T-helper 2 cell treated with Interferon-gamma antibody and Interleukin-4, amounts not matched to agents 100 ng/mL and 5 ng/mL, for 36 hours (primary cell): ENCODE measurements around the gene MUC4. TPM values are rescaled to one million over a fixed set of nuclear protein-coding genes. Genes with fewer than 3 reads are reported as not detected.

Source experiments
- intact Hi-C: fragments of 100-400 bp; cut with micrococcal nuclease; formaldehyde crosslinking; loops from one replicate; pipeline ENCODE4 v1.15.1; 2023
- total RNA-seq: library from RNA; stranded (reverse); gene quantifications from 2 replicates; pipeline ENCODE4 v1.2.3, GENCODE V29; 2022

MUC4 gene, protein sequence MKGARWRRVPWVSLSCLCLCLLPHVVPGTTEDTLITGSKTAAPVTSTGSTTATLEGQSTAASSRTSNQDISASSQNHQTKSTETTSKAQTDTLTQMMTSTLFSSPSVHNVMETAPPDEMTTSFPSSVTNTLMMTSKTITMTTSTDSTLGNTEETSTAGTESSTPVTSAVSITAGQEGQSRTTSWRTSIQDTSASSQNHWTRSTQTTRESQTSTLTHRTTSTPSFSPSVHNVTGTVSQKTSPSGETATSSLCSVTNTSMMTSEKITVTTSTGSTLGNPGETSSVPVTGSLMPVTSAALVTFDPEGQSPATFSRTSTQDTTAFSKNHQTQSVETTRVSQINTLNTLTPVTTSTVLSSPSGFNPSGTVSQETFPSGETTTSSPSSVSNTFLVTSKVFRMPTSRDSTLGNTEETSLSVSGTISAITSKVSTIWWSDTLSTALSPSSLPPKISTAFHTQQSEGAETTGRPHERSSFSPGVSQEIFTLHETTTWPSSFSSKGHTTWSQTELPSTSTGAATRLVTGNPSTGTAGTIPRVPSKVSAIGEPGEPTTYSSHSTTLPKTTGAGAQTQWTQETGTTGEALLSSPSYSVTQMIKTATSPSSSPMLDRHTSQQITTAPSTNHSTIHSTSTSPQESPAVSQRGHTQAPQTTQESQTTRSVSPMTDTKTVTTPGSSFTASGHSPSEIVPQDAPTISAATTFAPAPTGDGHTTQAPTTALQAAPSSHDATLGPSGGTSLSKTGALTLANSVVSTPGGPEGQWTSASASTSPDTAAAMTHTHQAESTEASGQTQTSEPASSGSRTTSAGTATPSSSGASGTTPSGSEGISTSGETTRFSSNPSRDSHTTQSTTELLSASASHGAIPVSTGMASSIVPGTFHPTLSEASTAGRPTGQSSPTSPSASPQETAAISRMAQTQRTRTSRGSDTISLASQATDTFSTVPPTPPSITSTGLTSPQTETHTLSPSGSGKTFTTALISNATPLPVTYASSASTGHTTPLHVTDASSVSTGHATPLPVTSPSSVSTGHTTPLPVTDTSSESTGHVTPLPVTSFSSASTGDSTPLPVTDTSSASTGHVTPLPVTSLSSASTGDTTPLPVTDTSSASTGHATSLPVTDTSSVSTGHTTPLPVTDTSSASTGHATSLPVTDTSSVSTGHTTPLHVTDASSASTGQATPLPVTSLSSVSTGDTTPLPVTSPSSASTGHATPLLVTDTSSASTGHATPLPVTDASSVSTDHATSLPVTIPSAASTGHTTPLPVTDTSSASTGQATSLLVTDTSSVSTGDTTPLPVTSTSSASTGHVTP (N-terminal part only)
- total RNA-seq: 0.34 and 0.39 TPM in 2 replicates

DNA sequence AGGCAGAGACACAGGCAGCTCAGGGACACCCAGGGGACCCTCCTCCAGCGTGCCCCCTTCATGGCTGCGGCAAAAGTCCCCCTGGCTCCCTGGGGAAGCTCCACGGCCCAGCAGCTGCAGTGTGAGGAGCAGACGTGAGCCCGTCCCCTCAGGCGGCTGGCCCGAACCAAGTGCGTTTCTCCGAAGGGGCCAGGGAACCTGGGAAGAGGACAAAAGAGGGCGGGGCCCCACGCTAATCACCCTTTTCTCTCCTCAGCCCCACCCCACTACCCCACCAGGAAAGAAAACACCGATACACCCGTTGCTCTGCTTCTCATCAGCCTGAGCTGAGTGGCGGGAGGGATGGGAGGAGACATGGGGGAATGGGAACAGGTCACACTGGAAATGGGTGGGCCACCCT is at the start of gene MUC4:
Gene MUC4 (minus strand): TSS at position 174 of the 400 bp plus-strand sequence. CDS start 112 bp downstream, at position 62.
- intact Hi-C loops: no loop called here

DNA sequence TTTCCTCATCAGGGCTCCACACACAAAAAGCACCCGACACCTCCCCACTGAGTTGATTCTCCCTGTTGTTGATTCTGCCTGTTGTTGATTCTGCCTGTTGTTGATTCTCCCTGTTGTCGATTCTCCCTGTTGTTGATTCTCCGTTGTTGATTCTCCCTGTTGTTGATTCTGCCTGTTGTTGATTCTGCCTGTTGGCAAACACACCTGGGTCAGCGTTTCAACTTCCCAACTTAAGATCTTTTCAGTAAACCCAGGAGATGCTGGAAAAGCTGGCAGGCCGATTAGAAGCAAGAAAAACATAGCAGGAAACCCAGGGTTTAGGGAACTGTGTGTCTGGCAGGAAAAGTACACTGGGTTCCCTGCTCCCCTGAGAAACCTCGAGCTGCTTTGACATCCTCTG is 48.7 kb upstream of the MUC4 start:
- intact Hi-C loops: no loop called here

DNA sequence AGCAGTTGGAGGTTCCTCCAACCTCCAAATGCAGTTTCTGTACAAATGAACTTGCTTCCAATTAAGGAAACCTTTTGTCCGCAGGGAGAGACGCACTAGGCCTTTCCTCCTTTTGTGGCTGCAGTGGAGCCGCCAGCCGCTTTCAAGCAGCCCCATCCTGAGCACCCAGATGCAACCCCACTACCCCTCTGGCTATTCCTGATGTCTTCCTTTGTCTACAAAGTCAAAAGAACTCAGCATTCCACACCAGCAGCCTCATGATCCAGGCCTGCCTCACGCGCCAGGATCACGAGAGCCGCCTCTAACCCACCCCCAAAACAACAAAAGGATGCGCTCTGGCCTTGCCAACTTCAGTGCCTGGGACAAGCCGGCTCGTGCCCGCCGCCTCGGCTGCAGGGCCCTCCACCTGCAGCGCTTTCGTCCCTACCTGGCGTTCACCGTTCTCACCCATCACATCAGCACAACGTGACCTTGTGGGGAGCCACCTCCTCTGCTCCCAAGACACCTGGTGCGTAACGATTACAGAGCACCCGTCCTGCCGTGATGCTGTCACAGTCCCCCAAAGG is 48.2 kb upstream of the MUC4 start:
- intact Hi-C loops: loop anchor here (1.0 to 10.0 kb wide), 4 partner anchors 34 to 205 kb away; no protein-coding TSS in a partner anchor

DNA sequence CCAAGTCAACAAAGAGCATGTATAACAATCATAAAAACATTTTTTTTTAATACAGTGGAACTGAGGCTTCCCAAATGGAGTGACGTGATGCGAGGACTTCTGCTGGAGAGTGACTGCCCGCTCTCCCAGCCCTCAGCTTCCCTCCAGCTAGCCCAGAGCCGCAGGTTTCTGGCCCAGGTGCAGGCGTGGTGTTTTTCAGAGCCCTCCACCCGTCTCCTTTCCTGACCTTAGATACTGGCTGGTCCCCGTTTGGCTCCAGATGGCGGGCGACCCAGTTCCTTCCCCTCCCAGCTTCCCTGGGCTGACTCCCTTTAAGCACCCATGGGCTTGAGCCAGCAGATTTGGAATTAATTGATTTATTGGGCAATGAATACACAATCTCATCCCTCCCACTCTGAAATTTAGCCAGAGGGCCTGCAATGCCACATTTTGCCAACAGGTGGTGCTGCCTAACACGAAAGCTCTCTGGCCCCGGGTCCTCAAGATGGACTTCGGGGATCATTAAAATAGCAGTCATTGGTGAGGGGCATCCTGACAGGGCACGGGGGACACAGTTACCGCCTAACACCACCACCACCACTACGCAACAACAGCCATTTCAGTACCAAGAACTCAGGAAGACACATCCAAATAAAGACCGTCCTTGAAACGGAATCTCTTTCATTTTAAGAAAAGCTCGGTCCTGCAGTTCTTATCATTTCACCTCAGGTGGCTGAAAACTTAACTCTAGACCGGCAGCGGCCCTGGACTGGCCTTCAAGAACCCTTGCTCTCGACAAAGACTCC is 47.5 kb upstream of the MUC4 start:
- intact Hi-C loops: loop anchor here (1.0 to 10.0 kb wide), 4 partner anchors 35 to 204 kb away; no protein-coding TSS in a partner anchor

DNA sequence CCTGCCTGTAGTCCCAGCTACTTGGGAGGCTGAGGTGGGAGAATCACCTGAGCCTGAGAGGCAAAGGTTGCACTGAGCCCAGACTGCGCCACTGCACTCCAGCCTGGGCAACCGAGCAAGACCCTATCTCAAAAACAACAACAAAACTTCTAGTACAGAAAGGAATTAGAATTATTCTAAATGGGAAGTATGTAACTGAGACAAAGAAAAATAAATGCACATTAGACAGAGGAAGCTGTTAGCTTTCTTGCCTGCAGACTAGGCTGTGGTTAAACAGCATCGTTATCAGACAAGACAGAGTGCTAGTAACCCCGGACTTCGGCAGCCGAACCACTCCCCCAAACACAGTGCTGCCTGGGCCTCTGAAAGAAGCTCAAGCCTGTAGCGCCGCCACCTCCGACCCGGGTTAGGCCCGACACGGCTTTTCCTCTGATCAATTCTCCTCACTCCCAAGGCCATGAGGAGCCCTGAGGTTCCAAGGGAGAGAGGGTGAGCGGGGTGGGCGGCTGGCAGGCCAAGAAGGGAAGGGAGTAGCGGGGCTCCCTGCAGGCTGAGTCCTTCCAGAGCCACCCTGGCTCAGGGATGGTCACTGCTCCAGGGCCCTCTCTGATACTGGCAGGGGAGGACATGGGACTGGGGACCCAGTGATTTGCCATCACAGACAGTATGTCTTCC is 44.8 kb upstream of the MUC4 start:
- intact Hi-C loops: loop anchor here (10.0 kb wide), 2 partner anchors 112 to 202 kb away; no protein-coding TSS in a partner anchor

DNA sequence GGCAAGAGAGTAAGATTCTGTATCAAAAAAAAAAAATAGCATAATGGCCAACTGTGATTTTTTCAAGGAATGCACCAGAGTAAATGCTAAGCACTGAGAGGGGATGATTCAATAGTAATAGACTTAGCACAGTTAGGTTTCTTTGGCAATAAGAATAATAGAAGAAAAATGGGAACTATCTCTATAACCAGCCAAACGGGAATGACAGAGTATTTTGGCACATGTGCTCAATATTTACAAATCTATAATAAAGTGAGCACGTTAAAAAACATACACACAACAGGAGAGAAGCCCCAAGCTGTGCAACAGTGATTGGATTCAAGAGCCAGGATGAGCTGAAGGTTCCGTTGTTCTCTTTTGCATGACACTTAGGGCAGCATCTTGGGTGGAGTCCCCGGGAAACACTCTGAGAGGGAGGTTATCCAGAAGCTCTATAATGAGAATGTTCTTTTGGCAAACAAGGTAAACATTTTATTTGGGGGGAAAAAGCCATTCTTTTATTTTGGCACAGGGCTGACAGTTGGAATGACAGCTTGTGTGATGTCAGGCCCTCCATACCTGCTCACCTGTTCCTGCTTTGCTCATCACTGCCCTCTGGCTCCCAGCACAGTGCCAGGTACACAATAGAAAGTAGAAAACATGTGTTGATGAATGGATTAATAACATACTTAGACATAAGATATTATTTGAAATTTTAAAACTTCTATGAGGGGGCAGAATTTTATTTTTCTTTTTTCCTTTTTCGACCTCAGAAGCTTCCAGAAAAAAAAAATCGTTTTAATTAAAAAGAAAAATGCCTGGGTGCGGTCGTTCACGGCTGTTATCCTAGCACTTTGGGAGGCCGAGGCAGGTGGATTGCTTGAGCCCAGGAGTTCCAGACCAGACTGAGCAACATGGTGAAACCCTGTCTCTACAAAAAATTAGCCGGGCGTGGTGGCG is 44.0 kb upstream of the MUC4 start:
- intact Hi-C loops: loop anchor here (10.0 kb wide), 2 partner anchors 111 to 201 kb away; no protein-coding TSS in a partner anchor

DNA sequence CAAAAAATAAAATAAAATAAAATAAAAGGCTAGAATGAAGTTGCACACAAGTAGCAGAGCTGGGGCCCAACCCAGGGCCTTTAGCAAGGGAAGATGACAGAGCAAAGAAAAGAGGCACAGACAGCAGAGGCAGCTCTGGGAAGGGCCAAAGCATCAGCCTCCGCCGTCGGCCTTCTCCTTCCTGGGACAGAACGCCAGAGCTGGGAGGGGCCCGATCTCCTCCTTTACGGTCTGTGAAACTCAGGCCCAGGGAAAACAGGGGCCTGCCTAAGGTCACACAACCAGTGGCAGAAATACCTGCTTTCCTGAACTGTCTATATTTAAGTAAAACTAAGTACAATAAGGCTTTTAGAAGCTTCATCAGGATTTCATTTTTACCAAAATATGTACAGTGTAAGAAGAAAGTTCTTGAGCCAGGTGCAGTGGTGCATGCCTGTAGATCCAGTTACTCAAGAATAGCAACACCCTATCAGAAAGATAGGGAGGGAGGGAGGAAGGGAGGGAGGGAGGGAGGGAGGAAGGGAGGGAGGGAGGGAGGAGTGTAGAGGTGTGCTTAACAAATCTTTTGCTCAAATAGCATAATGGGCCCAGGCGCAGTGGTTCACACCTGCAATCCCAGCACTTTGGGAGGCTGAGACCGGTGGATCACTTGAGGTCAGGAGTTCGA is 43.0 kb upstream of the MUC4 start:
- intact Hi-C loops: loop anchor here (10.0 kb wide), 2 partner anchors 110 to 200 kb away; no protein-coding TSS in a partner anchor

DNA sequence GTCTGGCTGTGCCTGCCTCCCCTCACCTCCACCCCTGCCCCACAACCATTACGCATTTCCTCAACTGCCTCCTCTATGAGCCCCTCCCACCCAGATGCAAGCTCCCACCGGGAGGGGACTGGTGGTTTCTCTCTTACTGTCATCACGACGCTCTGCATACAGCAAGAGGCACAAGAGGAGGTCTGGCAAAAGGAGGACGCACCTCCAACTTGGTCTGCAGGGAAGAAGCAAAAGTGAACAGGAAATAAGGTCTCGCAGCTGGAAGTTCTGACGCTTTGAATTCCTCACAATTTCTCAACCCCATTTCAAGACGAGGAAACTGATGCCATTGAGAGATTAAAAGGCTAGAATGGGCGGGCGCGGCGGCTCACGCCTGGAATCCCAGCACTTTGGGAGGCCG is 42.3 kb upstream of the MUC4 start:
- intact Hi-C loops: loop anchor here (10.0 kb wide), 2 partner anchors 109 to 199 kb away; no protein-coding TSS in a partner anchor

DNA sequence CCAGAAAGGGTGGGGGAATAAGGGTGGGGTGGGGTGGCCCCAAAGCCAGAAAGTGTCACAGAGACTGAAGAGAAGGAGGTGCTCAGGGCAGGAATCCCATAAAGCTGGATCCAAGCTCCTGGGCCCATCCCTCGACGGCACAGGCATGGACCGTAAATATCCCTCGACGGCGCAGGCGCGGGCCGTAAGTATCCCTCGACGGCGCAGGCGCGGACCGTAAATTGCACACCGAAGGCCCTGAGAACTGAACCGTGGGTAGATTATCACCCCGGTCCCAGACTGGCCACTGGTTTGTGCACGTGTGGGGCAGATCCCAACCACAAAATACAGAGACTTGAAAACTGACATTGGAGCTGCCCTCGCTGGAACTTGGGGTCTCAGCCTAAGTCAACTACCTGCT is 41.3 kb upstream of the MUC4 start:
- intact Hi-C loops: loop anchor here (10.0 kb wide), 2 partner anchors 108 to 198 kb away; no protein-coding TSS in a partner anchor

DNA sequence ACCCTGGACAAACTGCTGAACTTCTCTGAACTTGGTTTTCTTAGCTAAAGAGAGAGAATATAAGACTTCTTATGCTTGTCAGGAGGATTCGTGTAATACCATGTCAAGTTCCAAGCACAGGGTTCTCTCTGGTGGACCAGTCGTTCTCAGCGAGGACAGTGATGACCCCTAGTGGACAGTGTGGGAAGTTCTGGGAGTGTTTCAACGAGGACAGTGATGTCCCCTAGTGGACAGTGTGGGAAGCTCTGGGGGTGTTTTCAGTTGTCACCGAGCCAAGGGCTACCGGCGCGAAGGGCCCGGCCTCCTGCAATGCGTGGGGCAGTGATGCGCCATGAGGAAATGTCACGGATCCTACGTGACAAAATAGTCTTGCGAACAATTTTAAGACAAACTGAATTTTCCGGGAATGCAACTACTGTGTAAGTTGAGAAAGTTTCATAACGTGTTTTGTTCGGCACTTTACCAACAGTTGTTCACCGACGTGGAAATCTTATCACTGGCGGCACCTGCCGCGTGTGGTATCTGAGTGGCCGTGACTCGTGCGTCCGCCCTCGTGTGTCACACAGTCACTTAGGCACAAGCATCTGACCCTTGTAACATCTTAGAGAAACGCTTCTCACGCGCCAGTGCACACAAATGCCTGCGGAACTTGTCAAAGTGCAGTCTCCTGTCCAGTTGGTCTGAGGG is 39.3 kb upstream of the MUC4 start:
- intact Hi-C loops: loop anchor here (1.0 to 10.0 kb wide), 5 partner anchors 106 to 580 kb away; partner anchors contain the start of gene XXYLT1

DNA sequence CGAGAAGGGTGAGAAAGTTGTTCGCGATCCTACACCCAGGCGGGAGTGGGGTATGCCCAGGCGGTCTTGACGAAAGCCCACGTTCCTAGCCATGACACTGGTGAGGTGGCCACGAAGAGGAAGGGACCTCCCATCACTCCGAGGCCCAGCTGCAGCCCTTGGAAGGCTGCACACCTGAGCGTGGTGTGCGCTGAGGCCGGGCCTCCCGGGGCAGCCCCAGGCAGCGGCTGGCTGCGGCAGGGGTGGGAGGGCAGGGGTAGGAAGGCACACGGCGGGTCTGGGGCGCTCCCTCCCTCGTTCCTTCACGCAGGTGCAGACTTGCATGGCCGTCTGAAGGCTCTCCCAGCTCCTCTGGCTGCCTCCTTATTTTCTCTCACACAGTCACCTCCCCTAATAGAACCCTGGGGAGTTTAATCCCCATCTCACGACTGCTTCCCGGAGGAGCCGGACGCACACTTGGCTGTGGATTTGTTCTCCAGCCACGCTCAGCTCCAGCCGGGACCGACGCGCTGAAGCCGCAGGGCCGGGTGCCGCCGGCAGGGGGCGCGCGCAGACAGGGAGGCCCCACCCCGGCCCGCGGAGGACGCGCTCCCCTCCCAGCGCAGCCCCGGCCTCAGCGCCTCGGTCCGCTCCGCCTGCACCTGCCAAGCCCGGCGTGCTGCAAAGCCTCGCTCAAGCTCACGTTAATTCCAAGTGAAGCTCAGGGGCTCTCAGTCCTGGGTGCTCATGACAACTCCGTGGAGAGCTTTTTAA is 37.8 kb upstream of the MUC4 start:
- intact Hi-C loops: loop anchor here (2.0 to 10.0 kb wide), 4 partner anchors 105 to 579 kb away; partner anchors contain the start of gene XXYLT1

DNA sequence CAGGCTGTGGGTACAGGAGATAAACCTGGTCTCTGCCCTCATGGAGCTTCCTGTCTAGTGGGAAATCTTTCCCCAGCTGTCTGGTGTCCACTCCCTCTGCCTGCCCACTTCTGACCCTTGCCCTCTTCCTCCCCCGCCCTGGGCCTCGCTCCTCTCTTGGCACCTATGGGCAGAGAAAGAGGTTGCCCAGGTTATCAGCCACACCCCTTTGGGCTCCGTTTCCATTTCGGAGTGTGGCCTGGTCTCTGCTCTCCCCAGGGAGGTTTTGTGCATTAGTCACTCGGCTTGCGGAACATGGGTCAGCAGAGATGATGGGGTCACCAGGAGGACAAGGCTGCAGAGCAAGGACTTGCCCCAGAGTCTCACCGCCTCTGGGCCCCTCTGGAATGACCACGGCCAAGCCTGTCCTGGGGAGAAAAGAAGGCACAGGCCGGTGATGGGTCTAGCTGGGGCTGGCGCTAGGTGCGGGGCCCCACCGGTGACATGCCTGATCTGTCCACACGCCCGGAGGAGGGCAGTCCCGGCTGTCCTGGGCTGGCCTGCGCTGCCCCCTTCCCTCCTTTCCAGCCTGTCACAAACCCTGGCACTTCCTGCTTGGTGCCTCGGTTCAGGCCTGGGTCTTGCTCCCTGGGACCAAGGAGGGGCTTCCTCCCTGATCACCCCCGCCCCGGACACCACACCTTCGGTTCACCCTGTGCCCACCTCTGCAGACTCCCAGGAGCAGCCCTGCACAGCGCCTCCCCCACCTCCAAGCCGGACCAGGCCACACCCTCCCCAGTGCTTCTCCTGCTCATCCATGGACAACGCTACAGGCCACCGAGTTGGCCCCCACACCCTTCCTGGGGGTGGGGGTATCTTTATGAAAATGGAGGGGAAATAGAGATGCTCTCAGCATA is 35.6 kb upstream of the MUC4 start:
- intact Hi-C loops: no loop called here

DNA sequence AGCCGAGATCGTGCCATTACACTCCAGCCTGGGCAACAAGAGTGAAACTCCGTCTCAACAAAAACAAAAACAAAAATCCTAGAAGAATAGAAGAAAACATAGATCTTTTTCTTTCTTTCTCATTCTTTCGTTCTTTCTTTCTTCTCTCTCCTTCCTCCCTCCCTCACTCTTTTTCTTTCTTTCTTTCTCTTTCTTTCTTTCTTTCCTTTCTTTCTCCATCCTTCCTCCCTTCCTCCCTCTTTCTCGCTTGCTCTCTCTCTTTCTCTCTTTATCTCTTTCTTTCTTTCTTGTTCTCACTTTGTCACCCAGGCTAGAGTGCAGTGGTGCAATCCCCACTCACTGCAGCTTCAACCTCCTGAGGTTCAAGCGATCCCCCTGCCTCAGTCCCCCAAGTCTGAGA is 33.8 kb upstream of the MUC4 start:
- intact Hi-C loops: no loop called here

DNA sequence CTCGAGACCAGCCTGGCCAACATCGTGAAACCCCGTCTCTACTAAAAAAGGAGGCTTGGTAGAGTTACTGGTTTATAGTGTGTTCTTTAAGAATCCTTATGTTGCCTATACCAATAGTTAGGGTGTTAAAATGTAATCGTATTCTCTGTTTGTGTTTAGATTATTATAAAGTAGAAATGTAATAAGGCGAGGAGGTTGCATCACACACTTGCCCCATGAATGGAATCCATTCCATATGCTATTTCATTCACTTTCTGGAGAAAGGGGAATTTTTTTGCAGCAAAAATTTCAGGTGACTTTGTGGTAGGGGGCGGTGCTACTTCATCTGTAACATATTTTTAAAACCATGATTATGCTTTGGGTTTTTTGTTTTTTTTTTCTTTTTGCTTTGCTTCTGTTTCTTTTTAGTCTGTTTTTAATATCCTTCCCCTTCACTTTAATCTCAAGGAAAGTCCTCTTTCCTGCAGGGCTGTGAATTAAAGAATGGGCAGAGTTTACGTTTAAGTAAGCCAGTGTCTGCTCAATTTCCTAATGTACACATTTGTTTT is 33.0 kb upstream of the MUC4 start:
- intact Hi-C loops: no loop called here
